WERI-Rb-1 (cell line): Measurements from ENCODE around the gene RIPOR2.
A peak's percentile ranks its signal among the peaks of the same experiment; 100 is the strongest.
"Not testable (repeated sequence)": the region's sequence is repeated elsewhere in the genome, so short reads cannot be mapped to it uniquely, and the experiment has no call there.

Source experiments
- DNase-seq: peaks from one replicate; pipeline ENCODE4 v3.0.0-alpha.2; 2020
- H3K27ac ChIP-seq: fragments of 250-450 bp; sonication (Bioruptor Pico); 2 replicates; pipeline ENCODE4 v1.5.1; 2020; ENCODE audit warnings: mild to moderate bottlenecking, moderate library complexity
- H3K27me3 ChIP-seq: fragments of 250-450 bp; sonication (Bioruptor Pico); 2 replicates; pipeline ENCODE4 v1.5.1; 2021; ENCODE audit warnings: mild to moderate bottlenecking, low read depth, moderate library complexity; ENCODE audit not compliant: insufficient read depth, severe bottlenecking
- H3K36me3 ChIP-seq: fragments of 250-450 bp; sonication (Bioruptor Pico); 2 replicates; pipeline ENCODE4 v1.5.1; 2020; ENCODE audit warnings: mild to moderate bottlenecking, moderate library complexity
- H3K4me3 ChIP-seq: 2 replicates; pipeline ENCODE4 v1.5.1; 2011; ENCODE audit warnings: low read depth, mild to moderate bottlenecking, control low read depth, low read length
- H3K9me3 ChIP-seq: fragments of 250-450 bp; sonication (Bioruptor Pico); 2 replicates; pipeline ENCODE4 v1.5.1; 2021; ENCODE audit warnings: mild to moderate bottlenecking, moderate library complexity; ENCODE audit not compliant: severe bottlenecking
- CTCF ChIP-seq: IDR thresholded peaks from 2 replicates; pipeline ENCODE4 v1.5.1; 2011; ENCODE audit warnings: low read depth, mild to moderate bottlenecking, control low read depth, inconsistent platforms, low read length

Gene RIPOR2

GRCh38 chr6:24915641-24916040, 20.1 kb downstream of the RIPOR2 start:
- Histone ChIP-seq H3K36me3 (no peaks in the 10 kb centered on the region), H3K9me3 (no peaks in the 10 kb centered on the region), H3K27me3 (peaks cover 3% of the 10 kb centered on the region), H3K4me3 (no peak overlapping the region), H3K27ac (no peak overlapping the region)
- TF ChIP-seq CTCF, result no peak
- no peak for DNase-seq

- DNase-seq, H3K9me3 ChIP-seq, H3K27ac ChIP-seq, H3K27me3 ChIP-seq, H3K4me3 ChIP-seq, H3K36me3 ChIP-seq: not testable (repeated sequence)
Observed at GRCh38 chr6:24914082-24914481, 21.7 kb downstream of the RIPOR2 start.

- no peak for TF ChIP-seq CTCF
- Histone ChIP-seq H3K4me3 (peak overlapping the region; percentile 43), H3K36me3 (no peaks in the 10 kb centered on the region), H3K27me3 (peaks cover 6% of the 10 kb centered on the region), H3K27ac (no peak overlapping the region), H3K9me3 (no peaks in the 10 kb centered on the region)
- no peak for DNase-seq
Observed at GRCh38 chr6:24911796-24912382, 23.9 kb downstream of the RIPOR2 start.

- Histone ChIP-seq H3K9me3 (no peaks in the 10 kb centered on the region), H3K27ac (no peak overlapping the region), H3K27me3 (peaks cover 6% of the 10 kb centered on the region), H3K36me3 (no peaks in the 10 kb centered on the region), H3K4me3 (peak overlapping the region; percentile 43)
- peak; percentile 85 for DNase-seq
- no peak for TF ChIP-seq CTCF
Observed at GRCh38 chr6:24910961-24911725, 24.6 kb downstream of the RIPOR2 start.

- TF ChIP-seq CTCF, result no peak
- no peaks in the 10 kb centered on the region for H3K9me3 ChIP-seq
- H3K27ac ChIP-seq, result no peak overlapping the region
- H3K36me3 ChIP-seq, result no peaks in the 10 kb centered on the region
- no peak for DNase-seq
- peaks cover 6% of the 10 kb centered on the region for H3K27me3 ChIP-seq
- peak overlapping the region; percentile 43 for H3K4me3 ChIP-seq
Observed at GRCh38 chr6:24910331-24910960, 25.3 kb downstream of the RIPOR2 start.
